Upper lobe of right lung (tissue), 1 donor: ENCODE results near the gene HLCS. TPM values are rescaled to one million over a fixed set of nuclear protein-coding genes. Genes with fewer than 3 reads are reported as not detected.

ENCODE experiments used
- ATAC-seq: fragments of 200-7000 bp; cut with Tn5 transposase; one replicate; pipeline ENCODE4 v1.9.1; 2020; ENCODE audit warnings: mild to moderate bottlenecking, moderate library complexity
- DNase-seq: peaks from one replicate; pipeline ENCODE4 v3.0.0-alpha.2; 2020
- H3K27ac ChIP-seq: fragments of 200-600 bp; one replicate; pipeline ENCODE4 v1.8.0; 2022
- H3K27me3 ChIP-seq: fragments of 200-600 bp; one replicate; pipeline ENCODE4 v1.8.0; 2022; ENCODE audit warnings: mild to moderate bottlenecking
- H3K36me3 ChIP-seq: fragments of 200-600 bp; one replicate; pipeline ENCODE4 v1.8.0; 2022
- H3K4me1 ChIP-seq: fragments of 200-600 bp; one replicate; pipeline ENCODE4 v1.8.0; 2022
- H3K4me3 ChIP-seq: fragments of 200-600 bp; one replicate; pipeline ENCODE4 v1.8.0; 2022; ENCODE audit warnings: mild to moderate bottlenecking
- H3K9me3 ChIP-seq: fragments of 200-600 bp; one replicate; pipeline ENCODE4 v1.8.0; 2022
- CTCF ChIP-seq: fragments of 200-600 bp; IDR thresholded peaks from one replicate; pipeline ENCODE4 v1.8.0; 2022; ENCODE audit warnings: antibody characterized with exemption
- intact Hi-C: fragments of 100-400 bp; cut with DNase I; formaldehyde crosslinking; loops from one replicate; pipeline ENCODE4 v1.11.0; 2022
- total RNA-seq: library from RNA; stranded (reverse); fragmentation: NEBNext Ultra II Directional; extraction: Animal tissue kit (Norgen Biotek cat#: 25700); gene quantifications from one replicate; pipeline ENCODE4 v1.2.1, GENCODE V29; 2021
- donor health status: DM: no; HTN: yes; CAD: no; lungs with severe emphysema.

Gene HLCS
- total RNA-seq, 1 donor from 2014 or later: 16.0 TPM

DNA sequence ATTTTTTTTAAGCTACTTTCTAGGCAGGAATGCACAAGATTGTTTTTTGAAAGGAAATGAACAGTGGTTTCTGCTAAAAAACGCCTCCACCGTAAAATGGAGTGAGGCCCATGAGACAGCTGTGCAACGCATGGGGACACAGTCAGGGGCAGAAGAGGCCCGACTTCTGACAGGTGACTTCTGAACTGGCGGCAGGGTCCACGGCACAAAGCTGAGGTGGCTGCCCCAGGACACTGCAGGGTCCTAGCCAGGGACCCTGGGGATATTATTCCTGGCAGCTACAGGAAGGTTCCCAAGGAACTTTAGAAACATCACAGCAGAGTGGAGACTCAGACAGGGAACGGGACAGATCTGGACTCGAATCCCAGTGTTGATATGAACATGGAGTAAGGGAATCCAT lies 192.5 kb downstream of the HLCS start:
- Histone ChIP-seq H3K9me3 (no peaks in the 10 kb centered on the region), H3K27ac (no peak overlapping the region), H3K27me3 (no peaks in the 10 kb centered on the region), H3K4me3 (no peak overlapping the region), H3K36me3 (no peaks in the 10 kb centered on the region), H3K4me1 (no peaks in the 10 kb centered on the region)
- no peak for TF ChIP-seq CTCF
- DNase-seq (no peak), ATAC-seq (no peak)
- intact Hi-C loops: no loop called here

GRCh38 chr21:36773117-36773516 lies 193.4 kb downstream of the HLCS start:
- no peak for TF ChIP-seq CTCF
- DNase-seq: peak; percentile 84

DNA sequence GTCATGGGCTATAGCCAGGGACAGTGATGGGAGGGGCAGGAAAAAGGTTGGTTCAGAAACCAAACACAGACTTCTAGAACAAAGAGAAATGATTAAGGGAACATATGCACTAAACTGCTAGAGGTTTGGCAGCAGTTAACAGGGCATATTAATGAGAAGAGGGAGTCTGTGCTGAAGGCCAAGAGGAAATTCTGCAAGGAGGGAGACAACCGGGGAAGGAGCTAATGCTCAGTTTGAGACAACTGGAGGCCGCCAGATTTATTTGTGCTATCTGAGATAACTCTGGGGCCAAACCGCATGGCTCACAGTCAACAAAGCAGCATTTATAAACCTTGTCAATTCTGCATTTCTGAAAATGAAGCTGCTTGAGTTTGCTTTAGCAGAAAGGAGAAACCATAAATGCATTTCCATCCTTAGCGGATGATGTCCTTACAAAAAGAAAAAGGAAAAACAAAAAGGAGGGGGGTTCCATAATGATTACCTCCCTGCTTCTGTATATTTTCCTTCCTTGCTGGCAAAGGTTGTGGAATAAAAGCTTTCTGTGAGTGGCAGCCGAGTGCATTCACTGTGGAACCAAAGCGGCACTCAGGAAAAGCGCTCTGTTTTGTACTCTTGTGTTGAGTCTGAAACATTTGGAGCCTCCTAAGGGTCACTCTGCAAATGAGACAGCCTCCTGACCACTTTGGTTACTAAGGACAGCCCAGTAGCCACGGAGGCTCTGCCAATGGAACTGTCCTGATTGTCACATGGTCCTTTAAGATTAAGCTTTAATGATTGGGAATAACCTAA lies 197.2 kb downstream of the HLCS start:
- intact Hi-C loops: no loop called here
- TF ChIP-seq CTCF: no peak
- Histone ChIP-seq H3K27ac (no peak overlapping the region), H3K4me1 (no peaks in the 10 kb centered on the region), H3K27me3 (no peaks in the 10 kb centered on the region), H3K36me3 (no peaks in the 10 kb centered on the region), H3K4me3 (no peak overlapping the region), H3K9me3 (no peaks in the 10 kb centered on the region)
- ATAC-seq (peak; percentile 33), DNase-seq (no peak)

More at GRCh38 chr21:36773117-36773516, 193.4 kb downstream of the HLCS start:
- Histone ChIP-seq H3K27me3 (no peaks in the 10 kb centered on the region), H3K9me3 (no peaks in the 10 kb centered on the region), H3K4me3 (no peak overlapping the region), H3K27ac (no peak overlapping the region), H3K4me1 (no peaks in the 10 kb centered on the region), H3K36me3 (no peaks in the 10 kb centered on the region)
- intact Hi-C loops: no loop called here
- ATAC-seq: peak; percentile 85

DNA sequence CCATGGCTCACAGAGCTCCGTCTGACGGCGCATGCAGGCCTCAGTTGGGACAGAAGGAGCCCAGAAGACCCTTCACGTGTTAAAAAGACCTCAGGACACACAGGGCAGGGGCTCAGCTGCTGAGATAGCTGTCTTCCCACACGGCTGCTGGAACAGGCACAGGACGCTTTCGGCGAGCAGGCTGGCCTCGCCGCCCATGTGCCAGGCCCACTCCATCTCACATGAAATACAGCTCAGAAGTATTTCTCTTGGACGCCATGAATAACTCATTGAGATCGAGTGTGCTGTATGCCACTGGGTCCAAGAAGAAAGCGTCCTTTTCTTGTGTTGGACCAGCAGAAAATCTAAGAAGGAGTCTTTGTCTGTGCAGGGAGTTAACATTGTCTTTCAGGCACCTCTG lies 198.0 kb downstream of the HLCS start:
- no peak for TF ChIP-seq CTCF
- Histone ChIP-seq H3K27me3 (no peaks in the 10 kb centered on the region), H3K36me3 (no peaks in the 10 kb centered on the region), H3K27ac (no peak overlapping the region), H3K4me3 (no peak overlapping the region), H3K4me1 (no peaks in the 10 kb centered on the region), H3K9me3 (no peaks in the 10 kb centered on the region)
- ATAC-seq (no peak), DNase-seq (no peak)
- intact Hi-C loops: no loop called here

DNA sequence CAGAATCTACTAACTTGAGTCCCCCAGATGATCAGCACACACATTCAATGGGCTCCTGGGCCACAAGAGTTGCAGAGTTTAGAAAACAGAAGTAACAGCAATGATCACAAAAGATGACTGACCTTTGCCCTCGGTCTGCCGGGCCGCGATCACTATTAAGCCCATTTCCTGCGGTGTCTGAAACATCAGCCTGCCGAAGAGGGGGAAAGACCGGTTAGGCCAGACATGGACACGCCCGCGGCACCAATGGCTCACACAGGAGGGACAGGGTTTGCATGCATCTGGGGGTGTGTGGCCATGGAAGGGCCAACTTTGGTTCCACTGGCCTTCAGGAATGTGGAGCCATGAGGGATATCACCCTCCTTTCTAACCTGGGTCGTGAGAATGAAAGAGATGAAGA lies 199.4 kb downstream of the HLCS start:
- no peak overlapping the region for H3K4me3 ChIP-seq
- no peak overlapping the region for H3K27ac ChIP-seq
- no peaks in the 10 kb centered on the region for H3K27me3 ChIP-seq
- intact Hi-C loops: no loop called here
- TF ChIP-seq CTCF: no peak
- H3K4me1 ChIP-seq: no peaks in the 10 kb centered on the region
- no peaks in the 10 kb centered on the region for H3K36me3 ChIP-seq
- no peak for DNase-seq
- no peaks in the 10 kb centered on the region for H3K9me3 ChIP-seq
- ATAC-seq: no peak
